GM21737 (cell line): ENCODE data around the gene CCDC27.

Experiments
- ATAC-seq: cut with Tn5 transposase; IDR thresholded peaks from one replicate; pipeline ENCODE4 v1.9.1; 2021; ENCODE audit warnings: mild to moderate bottlenecking, moderate library complexity; ENCODE audit not compliant: unreplicated experiment

Gene CCDC27

GRCh38 chr1:3750741-3751140, 1.5 kb upstream of the CCDC27 start:
- ATAC-seq: no peak

- no peak for ATAC-seq
Measured at GRCh38 chr1:3753656-3754454, 1.6 kb downstream of the CCDC27 start.

GRCh38 chr1:3756394-3756793, 4.1 kb downstream of the CCDC27 start:
- ATAC-seq: no peak

- no peak for ATAC-seq
Measured at GRCh38 chr1:3759164-3759563, 6.9 kb downstream of the CCDC27 start.

- no peak for ATAC-seq
Measured at GRCh38 chr1:3759796-3760195, 7.5 kb downstream of the CCDC27 start.

DNA sequence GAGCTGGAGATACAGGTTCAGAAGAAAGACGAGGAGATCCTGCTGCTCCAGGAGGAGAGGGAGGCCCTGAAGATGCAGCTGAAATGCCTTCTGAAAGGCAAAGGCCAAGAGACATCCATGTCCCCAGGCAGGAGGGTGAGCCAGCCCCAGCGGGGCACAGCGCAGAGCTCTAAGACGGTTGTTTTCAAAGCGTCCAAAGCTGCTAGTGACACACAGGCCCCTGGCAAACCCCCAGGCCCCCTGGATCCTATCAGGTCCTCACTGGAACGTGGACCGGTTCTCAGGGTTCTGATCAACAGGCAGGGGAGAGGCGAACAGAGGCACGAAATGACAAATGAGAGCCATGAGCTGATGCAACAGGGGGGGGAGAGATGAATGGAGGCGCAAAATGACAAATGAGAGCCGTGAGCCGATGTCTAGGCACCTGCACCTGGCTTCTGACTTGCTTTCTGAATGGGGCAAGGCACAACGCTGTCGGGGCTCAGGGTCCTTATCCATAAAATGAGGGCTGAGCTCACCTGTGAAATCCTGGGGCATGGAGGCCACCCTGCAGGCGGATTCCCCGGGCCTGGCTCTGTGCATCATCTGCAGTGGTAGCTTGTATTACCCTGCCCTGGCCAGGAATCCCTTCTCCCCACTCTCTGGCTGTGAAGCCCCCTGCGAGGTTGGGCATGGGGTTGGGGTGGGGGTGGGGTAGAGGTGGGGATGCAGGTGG, 9.2 kb downstream of the CCDC27 start:
- ATAC-seq: no peak

- ATAC-seq: no peak
Measured at GRCh38 chr1:3762151-3762872, 10.1 kb downstream of the CCDC27 start.

DNA sequence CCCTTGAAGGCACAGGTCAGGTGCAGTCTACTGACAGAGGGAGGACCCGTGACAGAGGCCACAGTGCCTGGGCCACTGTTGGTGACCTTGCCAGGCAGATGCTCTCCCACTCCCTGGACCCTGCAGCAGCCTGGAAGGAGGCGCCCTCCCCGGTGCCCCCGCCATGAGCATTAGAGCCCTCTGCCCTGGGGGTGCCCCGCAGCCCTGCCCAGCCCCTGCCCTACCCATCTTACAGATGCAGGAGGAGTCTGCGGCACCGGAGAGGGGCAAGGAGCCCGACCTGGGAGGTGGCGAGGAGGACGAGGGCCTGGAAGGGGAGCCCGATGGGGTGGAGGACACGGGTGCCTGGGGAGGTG, 10.6 kb downstream of the CCDC27 start:
- no peak for ATAC-seq

DNA sequence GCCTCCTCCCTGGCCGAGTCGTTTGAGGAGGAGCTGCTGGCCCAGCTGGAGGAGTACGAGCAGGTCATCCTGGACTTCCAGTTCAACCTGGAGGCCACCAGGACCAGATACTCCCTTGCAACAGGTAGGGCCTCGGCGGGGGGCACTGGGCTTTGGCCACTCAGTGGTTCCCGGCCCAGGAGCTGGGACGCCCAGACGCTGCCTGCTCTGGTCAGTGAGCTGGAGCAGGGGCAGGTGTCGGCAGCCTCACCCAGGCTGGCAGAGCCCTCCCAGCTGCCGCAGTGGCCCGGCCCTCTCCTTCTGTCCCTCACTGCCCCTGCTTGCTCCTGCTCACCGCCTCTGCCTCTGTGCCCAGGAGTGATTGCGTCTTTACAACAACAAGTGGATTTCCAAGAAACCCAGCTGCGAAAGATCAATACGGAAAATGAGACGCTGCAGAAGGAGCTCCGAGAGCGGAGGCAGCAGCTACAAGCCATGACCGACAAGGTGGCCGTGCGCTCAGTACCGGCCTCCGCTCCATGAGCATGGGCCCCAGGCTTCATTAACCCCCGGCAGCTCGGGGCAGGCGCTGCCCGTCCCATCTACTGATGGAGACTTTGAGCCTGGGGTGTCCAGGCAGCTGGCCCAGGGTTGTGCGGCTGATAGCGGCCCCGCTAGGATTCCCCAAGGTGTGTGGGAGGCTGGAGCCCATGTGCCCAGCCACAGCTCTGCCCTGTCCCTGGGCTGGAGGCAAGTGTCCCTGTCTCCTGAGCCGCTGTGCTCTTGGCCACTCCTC, 11.3 kb downstream of the CCDC27 start:
- ATAC-seq: no peak

DNA sequence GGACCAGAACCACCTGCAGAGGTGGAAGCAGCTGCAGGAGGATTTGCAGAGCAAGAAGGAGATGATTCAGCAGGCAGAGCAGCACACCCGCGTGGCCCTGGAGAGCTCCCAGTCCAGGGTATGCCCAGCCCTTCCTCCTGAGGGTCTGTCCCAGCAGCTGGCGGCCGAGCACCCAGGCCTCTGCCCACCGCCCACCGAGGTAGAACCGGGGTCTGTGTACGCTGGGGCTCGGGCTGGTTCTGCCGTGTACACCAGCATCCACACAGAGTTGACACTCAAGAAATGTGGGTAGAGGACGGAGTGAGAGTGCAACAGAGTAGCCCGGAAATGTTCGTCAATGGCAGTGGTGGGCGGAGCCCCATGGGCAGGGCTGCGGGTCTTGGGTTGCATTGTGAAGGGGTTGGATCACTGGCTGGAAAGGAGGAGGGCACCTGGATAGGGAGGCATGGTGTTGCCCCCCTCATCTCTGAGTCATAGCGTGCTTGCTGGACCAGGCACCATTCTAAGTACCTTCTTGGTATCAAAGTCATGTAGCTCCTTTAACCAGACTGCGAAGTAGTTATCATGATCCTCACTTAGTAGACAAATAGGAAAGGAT, 15.2 kb downstream of the CCDC27 start:
- no peak for ATAC-seq

DNA sequence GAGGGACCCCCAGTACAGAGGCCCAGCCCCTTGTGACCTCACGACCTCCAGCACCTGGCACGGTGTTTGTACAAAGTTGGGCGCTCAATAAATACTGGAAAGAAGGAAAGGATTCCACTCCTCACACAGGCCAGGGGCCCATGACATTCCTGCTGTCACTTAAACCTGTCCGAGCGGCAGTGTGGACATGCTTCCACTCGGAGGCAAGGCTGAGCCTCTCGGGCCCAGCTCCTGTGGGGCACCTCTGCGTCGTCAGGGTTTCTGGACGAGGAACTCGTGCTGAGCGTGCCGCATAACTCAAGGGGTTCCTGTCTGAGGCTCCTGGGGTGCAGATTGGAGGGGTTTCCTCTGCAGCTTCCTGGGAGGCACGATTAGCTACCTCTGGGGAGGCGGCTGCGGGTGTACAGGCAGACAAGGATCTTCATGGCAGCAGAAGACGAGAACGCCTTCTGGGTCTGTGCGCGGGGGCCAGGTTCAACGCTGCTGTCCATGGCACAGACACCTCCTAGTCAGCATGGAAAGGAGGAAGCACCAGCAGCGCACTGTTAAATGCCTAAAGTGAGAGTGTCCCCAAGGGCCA, 16.7 kb downstream of the CCDC27 start:
- ATAC-seq: no peak

GRCh38 chr1:3770047-3770765, 18.0 kb downstream of the CCDC27 start:
- no peak for ATAC-seq

- no peak for ATAC-seq
Measured at GRCh38 chr1:3771108-3772026, 19.1 kb downstream of the CCDC27 start.

DNA sequence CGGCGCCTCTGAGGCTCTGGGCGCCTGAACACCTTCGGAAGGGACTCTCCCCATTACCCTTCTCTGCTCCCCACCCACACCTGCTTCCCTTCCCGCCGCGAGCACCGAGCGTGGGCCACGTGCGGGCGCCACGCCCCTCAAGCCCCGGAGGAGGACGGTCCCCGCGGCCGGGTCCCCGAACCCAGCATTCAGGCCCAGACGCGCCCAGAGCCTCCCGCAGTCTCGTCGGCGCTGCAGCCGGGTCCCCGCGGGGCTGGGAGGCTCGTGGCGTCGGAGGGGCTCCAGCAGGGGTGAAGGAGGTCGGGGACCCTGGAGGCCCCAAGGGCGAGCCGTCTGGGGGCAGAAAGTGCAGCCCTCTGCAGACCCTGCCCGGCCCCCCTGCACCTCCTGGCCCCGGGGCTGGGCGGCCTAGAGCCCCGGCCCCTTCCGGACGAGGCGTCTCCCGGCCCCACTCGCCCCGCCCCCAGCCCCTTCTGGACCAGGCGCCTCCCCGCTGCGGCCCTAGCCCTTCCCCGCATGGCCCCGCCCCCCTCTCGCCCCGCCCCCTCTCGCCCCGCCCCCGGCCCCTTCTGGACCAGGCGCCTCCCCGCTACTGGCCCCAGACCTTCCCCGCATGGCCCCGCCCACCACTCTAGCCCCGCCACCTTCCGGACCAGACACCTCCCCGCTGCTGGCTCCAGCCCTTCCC, 19.9 kb downstream of the CCDC27 start:
- peak; percentile 64 for ATAC-seq

DNA sequence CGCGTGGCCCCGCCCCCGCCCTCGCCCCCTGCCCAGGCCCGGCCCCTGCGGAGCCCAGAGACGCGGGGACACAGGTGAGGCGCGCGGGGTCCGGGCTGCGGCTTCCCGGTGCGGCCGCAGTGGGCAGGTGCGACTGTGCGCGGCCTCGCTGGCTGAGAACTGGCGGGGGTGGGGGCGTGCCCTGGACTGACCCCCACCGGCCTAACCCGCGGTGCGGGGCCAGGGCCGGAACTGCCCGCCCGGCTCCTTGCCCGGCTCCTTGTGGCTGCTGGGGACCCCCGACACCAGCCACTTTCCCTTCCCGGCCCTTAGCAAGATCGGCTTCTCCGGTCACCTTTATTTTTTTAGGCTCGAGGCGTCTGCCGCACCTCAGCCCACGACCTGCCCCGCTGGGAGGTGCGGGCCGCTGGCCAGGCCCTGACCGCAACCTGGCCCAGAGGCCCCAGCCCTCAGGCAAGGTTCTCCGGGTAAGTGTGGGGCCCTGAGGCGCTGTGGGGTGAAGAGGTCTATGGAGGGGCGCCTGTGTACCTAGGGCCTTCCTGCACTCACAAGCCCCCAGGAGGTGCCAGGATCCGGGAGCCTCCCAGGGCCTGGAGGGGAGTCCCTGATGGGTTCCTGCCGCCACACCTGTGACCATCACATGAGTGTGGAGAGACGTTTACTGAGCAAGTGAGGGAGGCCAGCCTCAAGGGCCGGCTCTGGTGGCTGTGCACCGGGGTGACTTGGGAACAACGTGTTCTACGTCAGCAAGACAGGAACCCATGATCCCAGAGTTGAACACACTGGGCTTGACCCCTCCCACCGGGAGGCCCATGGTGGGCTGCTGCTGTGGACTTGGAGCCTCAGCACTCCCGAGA, 20.7 kb downstream of the CCDC27 start, which contains the start of gene SMIM1:
Gene SMIM1 (plus strand): TSS at position 35 of the 857 bp plus-strand sequence. CDS start 2,625 bp downstream, outside the sequence.
- peak; percentile 16 for ATAC-seq

GRCh38 chr1:3773572-3774275, 21.5 kb downstream of the CCDC27 start:
- no peak for ATAC-seq
